Activated T-cell treated with anti-CD3 and anti-CD28 coated beads for 48 hours (primary cell): ENCODE data around the gene EIF4H.
"Not testable (repeated sequence)": the region's sequence is repeated elsewhere in the genome, so short reads cannot be mapped to it uniquely, and the experiment has no call there.

ENCODE experiments used
- DNase-seq: peaks from one replicate; pipeline ENCODE4 v3.0.0-alpha.2; 2020; ENCODE audit warnings: low read depth

Gene EIF4H

GRCh38 chr7:74175340-74175739, 1.2 kb downstream of the EIF4H start:
- no peak for DNase-seq

DNA sequence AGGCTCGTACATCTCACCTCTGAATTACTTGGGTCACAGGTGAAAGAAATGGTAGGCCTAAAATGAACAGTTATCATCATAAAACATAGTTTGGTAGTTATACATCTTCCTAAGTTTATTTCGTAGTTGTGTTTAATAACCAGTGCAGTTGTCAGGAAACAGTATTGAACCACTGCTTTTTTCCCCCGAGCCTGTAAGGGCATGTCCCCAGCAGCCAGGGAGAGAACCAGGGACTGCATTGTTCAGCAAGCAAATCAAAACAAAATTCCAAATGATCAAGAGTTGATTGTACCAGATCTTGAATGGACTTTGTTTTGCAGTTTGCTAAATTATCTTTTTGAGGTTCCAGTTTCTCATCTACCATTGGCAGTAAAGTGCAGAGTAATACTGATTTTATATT, 2.4 kb downstream of the EIF4H start:
- DNase-seq: no peak

- DNase-seq: no peak
These were observed 4.5 kb downstream of the EIF4H start for GRCh38 chr7:74178632-74179031.

DNA sequence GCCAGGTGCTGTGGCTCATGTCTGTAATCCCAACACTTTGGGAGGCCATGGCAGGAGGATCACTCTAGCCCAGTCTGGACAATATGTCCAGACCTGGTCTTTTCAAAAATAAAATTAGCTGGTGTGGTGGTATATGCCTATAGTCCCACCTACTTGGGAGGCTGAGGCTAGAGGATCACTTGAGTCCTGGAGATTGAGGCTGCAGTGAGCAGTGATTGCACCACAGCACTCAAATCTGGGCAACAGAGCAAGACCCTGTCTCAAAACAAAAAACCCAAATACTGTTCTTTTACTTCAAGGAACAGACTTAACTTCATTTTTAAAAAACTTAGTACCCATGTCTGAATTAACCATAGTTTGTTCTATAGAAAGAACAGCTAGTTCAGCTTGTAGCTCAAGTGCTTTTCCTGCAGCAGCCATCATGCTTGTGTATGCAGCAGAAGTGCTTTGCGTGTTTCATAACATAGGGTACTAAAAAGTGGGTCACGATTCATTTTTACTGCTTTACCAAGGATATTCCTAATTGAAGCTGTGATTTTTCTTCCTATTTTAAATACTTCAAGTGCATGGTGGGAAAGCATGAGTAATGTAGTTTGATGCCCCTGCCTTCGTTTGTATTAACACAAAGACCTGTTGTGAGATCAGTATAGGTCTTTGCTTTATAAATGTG, 5.9 kb downstream of the EIF4H start:
- DNase-seq: no peak

DNA sequence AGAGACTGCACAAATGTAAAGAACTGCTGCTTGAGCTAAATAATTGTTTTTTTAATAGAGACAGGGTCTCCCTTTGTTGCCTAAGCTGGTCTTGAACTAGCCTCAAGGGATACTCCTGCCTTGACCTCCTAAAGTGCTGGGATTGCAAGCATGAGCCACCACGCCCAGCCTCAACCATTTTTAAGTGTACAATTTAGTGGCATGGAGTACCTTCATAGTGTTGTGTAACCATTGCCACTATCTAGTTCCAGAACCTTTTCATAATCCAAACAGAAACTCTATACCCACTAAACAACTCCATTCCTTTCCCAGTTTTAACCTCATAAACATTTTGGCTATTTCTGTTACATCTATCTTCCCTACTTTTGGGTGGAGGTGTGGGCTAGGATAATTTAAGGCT, 6.7 kb downstream of the EIF4H start:
- DNase-seq: no peak

GRCh38 chr7:74181821-74182220, 7.7 kb downstream of the EIF4H start:
- no peak for DNase-seq

GRCh38 chr7:74182453-74183090, 8.4 kb downstream of the EIF4H start:
- no peak for DNase-seq

DNA sequence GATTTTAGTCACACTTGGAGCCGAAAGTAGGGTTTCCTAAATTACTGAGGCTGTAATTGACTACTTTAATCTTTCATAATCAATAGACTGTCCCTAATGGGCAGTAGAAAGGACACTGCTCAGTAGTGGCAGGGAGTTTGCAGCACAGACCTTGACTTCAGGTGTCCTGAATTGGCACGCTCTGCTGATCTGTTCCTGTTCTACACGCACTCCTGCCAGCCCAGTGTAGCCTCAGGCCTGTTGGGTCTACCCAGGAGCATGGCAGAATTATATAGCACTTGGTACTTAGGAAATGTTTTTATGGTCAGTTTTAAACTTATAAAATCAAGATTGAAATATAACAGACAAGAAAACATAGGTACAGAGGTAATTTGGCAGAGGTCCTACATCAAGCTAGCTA, 9.0 kb downstream of the EIF4H start:
- no peak for DNase-seq

DNA sequence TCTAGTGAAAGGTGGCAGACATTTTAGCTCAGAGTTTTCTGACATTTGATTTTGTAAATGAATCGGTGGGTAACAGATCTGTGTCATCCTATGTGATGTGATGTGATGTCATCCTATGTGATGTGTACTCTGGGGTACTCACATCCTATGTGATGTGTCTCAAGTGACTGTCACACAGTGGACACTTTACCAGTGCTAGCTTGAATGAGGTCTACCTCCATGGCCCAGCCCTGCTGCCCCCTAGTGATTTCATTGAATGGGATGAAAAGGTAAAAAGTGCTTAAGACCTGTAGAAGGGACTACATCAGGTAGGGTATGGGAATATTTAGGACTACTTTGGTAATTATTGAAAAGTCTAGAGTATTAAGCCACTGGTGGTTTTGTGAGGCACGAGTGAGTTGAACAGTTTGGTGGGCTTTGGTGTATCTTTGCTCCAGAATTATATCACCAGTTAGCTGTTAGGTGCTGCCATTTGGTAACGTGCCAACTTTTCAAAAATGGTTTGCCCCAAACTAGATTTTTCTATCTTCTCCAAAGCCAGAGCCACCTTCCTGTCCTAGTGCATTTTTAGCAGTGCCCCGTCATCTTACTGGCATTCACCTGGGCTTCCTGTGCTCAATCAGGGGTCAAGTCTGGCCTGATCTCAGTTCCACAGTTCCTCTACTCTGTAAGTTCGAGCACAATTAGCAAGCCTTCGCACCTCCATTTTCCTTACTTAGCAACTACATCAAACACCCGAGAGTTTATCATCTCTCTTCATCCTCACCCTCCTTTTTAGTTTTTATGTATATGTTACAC, 9.7 kb downstream of the EIF4H start:
- DNase-seq: no peak

DNA sequence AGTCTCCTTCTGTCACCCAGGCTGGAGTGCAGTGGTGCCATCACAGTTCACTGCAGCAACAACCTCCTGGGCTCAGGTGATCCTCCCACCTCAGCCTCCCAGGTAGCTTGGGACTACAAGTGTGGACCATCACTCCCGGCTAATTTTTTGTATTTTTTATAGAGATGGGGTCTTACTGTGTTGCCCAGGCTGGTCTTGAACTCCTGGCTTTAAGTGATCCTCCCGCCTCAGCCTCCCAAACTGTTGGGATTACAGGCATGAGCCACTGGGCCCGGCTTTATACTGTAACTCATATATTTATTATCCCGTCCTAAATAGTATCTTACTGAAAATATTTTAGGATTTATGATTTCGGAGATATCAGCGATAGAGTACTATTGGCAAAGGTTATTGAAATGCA, 10.9 kb downstream of the EIF4H start:
- DNase-seq: no peak

GRCh38 chr7:74185636-74186035, 11.5 kb downstream of the EIF4H start:
- no peak for DNase-seq

- no peak for DNase-seq
These were observed 13.9 kb downstream of the EIF4H start for GRCh38 chr7:74187915-74188675.

- no peak for DNase-seq
These were observed 16.1 kb downstream of the EIF4H start for GRCh38 chr7:74190259-74190658.

GRCh38 chr7:74191231-74191630, 17.1 kb downstream of the EIF4H start:
- no peak for DNase-seq

DNA sequence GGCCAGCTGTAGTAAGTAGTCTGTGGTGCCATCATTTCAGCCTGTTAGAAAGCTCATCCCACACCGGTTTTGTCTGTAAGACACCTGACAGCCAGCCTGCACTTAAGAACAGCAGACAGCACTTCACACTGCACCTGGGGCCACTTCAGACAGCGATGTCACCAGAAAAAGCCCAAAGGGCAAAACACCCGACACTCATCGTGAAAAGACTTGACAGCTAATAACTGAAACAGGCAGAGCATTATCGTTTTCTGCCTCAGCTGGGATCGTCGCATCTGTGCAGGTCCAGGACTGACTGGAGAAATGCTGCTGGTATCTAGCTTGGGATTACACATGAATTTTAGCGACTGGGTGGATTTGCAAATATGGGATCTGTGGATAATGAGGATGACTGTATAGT, 18.9 kb downstream of the EIF4H start:
- DNase-seq: no peak

GRCh38 chr7:74193913-74194312, 19.8 kb downstream of the EIF4H start:
- no peak for DNase-seq

- no peak for DNase-seq
These were observed 20.5 kb downstream of the EIF4H start for GRCh38 chr7:74194686-74195085.

DNA sequence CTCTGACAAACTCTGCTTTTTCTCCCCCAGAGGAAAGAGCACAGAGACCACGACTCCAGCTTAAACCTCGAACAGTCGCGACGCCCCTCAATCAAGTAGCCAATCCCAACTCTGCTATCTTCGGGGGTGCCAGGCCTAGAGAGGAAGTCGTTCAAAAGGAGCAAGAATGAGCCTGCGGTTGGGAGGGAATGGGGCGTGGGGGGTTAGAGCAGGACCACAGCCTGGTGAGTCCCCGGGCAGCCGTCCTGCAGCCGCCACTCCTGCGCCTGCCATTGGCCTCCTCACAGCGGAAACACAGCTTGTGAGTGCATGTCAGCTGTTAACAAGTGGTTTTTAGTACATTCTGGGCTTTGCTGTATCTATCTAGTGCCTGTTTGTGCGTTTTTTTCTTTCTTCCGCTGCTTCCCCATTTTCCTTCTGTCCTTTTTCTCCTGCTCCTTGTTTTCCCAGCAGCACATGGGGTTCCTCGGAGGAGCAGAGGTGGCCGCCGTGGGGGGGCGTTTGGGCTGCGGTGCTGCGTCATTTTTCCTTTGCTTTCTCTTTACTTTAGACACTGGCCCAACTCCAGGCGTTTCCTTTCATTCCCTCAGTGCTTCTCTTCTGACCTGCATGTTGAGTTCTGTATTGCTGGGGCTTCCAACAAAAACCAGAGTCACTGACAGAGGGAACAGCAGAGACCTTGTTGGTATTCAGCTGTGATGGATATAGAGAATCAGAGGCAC, 21.1 kb downstream of the EIF4H start:
- DNase-seq: not testable (repeated sequence)

DNA sequence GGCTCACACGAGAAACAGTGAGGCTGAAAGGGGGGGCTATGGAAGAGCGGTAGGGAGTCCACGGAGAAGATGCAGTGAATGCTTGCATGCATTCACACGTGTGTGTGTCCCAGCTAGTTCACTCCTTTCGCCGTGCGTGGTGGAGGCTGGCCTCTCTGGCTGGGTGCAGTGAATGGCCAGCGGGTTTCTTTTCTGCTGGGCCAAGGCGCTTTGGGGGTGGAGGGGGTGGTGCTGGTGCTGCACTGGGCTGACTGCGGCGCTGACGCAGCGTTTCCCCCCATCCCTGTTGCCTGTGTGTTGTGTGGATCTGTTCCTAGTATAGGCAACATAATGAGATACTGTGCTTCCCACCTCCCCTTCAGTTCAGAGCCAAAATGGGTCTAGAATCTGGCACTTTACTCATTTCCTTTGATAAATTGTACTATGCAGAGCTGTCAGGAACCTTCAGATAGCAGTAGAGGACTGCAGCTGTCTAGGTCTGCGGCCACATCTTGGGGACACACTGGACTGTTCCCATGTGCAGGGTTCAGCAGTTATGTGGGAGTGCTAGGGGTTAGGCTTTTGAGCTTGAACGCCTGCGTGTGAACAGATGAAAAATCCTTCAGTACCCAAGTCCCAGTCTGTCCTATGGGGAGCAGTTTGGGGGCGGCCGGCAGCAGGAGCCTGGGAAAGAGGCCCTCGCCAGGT, 22.0 kb downstream of the EIF4H start:
- DNase-seq: not testable (repeated sequence)

- no peak for DNase-seq
These were observed 23.4 kb downstream of the EIF4H start for GRCh38 chr7:74197449-74198124.
